Activated CD4-positive, alpha-beta T cell treated with anti-CD3 and anti-CD28 coated beads for 4 hours (primary cell): ENCODE results near the gene ANXA2R.
"Not testable (repeated sequence)": the region's sequence is repeated elsewhere in the genome, so short reads cannot be mapped to it uniquely, and the experiment has no call there.

Experiments used
- DNase-seq, 2 donors: peaks; one replicate each; pipeline ENCODE4 v3.0.0-alpha.2; 2020

ANXA2R gene

DNA sequence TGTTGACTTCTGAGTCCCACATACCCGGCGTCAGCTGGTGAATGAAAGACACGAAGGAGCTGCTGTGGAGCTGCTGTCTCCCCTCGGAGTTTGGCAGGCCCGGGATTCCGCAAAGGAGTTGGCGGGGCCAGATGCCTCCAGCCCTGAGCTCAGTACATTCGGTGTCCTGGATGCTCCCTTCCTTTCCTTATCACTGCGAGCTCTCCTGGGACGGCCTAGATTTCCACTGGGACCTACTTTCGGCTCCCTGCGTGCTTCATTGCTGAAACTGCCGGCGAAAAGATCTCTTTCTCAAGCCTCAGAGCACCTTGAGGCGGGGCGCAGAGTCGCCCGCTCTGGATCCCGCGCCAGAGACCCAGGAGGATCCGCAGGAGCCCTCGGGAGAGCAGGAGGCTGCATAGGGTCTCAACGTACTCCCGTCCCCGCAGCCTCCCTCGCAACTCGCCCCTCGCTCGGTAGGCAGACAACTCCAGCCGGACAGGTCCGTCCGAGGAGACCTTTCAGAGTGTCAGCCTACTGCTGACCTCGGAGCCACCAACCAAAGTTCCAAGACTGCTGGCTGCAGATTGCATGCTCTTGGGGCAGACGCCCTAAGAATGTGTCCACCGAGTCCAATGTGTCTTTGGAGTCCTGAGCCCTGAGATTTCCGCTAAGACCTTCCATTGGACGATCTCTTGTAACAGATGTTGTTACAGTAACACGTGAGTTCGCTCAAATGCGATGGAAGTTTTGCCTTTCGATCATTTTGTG lies 6.1 kb downstream of the ANXA2R start:
- DNase-seq: no peak

DNA sequence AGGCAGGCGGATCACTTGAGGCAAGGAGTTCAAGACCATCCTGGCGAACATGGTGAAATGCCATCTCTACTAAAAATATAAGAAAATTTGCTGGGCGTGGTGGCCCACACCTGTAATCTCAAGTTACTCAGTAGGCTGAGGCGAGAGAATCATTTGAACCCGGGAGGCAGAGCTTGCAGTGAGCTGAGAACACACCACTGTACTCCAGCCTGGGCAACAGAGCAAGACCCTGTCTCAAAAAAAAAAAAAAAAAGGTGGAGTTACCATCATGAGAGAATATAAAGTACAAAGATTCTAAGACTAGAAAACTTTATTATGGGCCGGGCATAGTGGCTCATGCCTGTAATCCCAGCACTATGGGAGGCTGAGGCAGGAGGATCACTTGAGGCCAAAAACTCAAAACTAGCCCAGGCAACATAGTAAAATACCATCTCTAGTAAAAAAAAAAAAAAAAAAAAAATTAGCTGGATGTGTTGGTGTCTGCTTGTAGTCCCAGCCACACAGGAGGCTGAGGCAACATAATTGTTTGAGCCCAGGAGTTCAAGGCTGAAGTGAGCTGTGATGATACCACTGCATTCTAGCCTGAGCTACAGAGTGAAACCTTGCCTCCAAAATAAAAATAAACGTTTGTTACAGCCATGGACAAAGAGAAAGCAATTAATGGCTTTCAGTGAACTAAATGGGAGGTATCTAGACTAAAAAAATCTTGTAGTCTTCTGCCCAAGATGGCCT lies 12.9 kb downstream of the ANXA2R start:
- no peak for DNase-seq

DNA sequence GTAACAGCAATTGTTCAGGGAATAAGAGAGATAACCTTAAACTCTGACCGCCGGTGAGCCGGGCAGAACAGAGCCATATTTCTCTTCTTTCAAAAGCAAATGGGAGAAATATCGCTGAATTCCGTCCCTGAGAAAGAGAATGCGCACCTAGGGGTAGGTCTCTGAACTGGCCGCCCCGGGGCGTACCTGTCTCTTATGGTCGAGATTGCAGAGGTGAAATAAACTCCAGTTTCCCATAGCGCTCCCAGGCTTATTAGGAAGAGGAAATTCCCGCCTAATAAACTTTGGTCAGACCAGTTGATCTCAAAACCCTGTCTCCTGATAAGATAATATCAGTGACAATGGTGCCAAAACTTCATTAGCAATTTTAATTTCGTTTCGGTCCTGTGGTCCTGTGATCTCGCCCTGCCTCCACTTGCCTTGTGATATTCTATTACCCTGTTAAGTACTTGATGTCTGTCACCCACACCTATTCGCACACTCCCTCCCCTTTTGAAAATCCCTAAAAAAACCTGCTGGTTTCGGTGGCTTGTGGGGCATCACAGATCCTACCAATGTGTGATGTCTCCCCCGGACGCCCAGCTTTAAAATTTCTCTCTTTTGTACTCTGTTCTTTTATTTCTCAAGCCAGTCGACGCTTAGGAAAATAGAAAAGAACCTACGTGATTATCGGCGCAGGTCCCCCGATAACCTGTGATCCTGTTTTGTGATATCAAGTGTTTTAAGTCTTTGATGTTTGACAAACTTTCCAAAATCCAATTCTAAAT lies 14.8 kb downstream of the ANXA2R start:
- DNase-seq: not testable (repeated sequence)

DNA sequence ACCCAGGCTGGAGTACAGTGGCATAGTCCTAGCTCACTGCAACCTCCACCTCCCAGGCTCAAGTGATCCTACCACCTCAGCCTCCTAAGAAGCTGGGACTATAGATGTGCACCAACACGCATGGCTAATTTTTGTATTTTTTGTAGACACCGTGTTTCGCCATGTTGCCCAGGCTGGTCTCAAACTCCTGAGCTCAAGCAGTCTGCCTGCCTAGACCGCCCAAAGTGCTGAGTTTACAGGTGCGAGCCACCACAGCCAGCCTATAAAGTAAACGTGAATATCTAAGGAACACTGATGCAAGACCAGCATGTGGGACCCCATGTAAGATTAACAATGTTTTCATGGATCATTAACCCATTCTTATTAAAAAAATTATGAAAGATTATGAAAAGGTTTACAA lies 15.9 kb downstream of the ANXA2R start:
- DNase-seq: no peak

DNA sequence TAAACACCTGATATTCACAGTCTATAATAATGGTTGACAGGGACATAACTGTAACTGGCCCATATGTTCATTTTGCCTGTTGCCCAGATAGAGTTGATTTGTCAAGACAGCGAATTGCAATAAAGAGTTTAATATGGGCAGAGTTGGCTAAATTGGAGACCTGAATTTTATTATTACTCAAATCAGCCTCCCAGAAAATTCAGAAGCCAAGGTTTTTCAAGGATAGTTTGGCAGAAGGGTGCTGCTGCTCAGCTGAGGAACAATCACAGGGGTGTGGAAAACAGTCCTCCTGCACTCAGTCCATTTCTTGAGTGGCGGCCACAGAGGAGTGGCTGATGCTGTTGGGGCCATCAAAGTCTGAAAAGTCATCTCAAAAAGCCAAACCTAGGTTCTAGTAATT lies 19.0 kb downstream of the ANXA2R start:
- no peak for DNase-seq

DNA sequence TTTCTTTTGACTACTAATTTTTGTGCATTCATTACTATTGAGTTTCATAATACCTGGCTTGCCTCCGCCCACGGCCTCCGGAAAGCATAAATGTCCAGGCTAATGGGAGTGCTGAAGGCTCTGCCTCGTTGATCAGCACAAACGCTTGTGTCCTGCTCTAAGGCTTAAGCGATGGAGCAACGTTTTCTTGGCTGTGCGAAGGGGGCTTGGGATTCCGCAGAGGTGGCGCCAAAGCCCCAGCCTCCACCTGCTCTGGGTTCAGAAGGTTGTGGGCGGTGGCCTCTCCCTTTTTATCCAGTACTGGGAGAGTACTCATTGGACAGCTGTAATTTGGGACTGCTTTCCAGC lies 19.7 kb downstream of the ANXA2R start:
- DNase-seq: peak in 1 of 2 donors; percentile 38

DNA sequence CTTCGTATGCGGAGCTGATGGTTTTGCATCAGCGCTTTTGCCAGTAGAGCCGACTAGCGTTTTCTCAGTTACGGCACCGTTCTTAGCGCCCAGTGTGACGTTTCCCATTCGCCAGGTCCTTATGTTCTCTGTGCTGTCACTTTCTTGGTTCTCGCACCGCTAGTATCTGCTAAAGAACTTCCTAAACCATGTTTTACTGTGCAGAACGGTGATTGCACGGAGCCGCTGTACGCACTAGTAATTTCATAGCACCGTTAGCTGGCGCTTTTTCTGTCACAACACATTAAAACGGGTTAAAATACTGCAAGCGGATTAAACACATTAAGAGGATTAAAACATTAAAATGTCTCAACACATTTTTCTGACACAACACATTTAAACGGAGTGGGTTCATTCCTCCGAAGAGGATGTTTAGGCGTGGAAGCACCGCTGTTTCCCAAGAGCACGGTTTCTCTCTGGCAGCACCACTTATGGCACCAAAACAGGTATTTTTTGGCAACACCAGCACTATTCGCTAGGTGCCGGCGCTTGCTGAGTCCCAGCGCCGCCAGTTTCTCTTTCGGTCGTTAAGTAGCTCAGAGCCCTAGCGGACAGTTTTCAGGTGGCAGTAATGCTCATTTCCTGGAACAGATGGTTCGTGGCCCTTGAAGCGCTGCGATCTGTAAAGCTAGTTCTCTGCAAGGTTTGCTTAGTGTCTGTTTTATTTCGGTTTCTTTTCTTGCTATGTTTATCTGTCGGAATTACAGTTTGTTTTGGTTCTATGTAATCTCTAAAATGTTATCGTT lies 20.3 kb downstream of the ANXA2R start:
- peak; percentile 81 to 84 for DNase-seq

DNA sequence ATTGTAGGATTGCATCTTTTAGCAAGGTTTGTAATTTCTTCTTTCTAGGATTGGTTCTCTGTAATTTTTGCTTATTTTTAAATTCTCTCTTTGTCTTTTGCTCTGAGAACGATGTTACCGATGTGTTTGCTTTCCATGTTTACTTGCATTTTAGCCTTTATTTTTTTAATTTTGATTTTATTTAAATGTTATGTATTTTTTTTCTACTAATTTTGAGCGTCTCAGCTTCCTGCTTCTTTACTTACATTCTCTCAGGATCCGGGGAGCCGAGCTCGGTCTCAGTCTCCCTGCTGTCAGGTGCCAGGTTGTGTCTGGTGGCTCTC lies 20.9 kb downstream of the ANXA2R start:
- DNase-seq: no peak

DNA sequence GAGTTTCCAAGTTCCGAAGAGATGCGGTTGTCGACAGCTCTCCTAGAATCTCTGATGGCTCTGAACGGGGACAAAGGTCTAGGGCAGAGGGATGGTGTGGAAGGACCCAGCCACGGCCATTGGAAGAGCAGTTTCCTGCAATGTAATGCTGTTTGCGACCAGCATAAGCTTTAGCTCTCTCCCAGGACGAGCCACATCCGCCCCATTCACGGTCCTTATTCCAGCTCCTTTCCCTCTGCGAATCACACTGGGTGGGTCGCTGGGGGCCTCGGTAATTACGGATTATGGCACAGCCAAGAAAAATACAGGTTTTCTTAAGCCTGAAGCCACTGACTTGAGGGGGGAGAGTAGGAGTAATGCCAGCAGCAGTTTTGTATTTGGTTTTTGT lies 22.7 kb downstream of the ANXA2R start:
- no peak for DNase-seq

DNA sequence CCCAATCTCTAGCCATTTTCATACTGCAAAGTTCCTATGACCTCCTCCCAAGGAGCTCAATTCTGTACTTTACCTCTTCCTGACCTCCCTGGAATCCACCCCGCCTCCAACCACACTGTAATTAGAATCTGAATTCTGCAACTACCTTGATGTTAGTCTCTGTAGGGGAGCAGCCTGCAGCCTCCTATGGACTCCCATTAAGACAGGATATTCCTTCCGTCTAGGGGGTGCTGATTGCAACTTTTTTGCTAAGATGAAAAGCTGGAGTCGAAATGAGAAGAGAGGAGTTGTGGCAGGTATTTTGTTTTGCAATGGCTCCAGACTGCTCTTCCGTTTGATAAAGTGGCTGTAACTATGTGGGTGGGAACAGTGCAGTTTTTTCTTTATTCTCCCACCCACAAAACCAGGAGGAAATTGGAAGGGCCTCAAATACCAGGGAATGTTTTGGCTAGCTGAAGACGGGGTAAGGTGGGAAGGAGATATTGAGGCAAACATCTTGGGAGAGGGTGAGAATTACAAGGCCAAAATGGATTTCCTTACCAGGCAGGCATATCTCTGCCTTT lies 23.8 kb downstream of the ANXA2R start:
- DNase-seq: no peak

DNA sequence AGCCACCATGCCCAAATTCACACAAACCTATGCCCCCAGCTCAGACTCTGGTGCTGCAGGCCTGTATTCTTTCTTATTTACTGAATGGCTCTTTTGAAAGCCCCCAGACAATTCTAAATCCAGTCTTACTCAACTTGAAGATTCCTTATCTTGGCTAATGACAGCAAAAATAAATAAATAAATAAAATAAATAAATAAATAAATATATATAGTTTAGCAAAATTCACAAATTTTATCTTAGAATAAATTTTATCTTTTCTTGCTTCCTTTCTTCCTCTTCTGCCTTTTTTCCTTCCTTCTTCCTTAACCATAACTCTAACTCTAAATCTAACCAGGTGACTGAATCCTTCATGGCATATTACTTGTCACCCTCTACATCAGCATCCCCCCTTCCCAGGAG lies 25.6 kb downstream of the ANXA2R start:
- no peak for DNase-seq

DNA sequence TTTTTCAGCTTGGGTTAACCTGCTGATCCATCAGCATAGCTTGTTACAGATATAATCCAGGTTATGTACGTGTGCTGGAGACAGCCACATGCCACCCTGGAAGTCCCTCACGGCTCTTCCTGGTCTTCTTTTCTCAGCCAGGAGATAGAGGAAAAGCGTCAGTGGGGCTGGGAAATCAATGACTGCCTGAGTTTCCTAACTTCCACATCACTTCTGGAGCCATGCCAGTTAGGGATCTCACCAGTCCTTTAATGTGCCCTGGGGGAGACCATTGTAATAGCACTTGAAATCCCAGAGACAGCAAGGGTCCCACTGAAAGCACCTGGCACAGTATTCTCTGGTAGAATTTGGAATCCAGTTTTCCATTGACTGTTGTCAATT lies 29.2 kb downstream of the ANXA2R start:
- no peak for DNase-seq

DNA sequence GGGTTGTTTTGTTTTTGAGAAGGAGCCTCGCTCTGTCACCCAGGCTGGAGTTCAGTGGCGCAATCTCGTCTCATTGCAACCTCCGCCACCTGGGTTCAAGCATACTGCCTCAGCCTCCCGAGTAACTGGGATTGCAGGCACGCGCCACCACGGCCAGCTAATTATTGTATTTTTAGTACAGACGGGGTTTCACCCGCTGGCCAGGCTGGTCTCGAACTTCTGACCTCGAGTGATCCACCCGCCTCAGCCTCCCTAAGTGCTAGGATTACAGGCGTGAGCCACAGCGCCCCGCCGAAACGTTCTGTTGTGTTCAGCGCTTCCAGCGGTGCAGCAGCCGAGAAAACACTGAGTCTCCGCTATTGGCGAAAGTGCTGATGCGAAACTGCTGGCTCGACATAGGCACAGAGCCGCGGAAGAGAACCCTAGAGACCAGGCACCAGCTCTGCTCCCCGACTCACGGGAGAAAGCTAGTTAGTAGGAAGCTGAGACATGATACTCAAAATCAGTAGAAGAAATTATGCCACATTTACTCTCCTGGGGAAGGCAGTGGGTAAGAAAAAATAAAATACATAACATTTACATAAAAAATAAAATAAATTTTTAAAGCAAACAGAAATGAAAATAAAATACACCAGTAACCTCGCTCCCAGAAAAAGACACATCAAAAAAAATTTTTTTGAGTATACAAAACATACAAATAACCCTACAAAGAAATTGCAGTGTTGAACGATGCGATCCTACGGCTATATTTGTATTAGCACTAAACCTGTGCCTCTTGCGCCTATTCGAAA lies 31.6 kb downstream of the ANXA2R start:
- DNase-seq: peak; percentile 91 to 96

DNA sequence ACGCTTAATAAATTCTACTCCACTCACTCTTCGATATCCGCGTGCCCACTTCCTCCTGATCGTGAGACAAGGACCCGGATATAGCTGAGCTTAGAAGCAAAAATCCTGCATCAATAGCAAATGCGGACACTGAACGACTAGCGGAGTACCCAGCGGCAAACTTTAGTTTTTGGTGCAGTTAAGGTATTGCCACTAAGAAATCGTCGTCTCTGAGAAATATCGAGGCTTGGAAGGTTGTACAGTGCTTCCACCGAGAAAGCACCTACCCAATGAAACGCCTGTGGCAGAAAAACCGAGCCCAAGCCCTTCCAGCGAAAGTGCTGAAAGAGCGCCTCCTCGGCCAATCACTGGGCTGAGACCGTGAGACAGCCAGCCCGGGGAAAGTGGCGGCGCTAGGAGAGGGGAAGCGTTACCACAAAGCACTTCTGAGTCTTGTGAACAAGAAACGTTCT lies 32.2 kb downstream of the ANXA2R start:
- DNase-seq: peak; percentile 73 to 78

DNA sequence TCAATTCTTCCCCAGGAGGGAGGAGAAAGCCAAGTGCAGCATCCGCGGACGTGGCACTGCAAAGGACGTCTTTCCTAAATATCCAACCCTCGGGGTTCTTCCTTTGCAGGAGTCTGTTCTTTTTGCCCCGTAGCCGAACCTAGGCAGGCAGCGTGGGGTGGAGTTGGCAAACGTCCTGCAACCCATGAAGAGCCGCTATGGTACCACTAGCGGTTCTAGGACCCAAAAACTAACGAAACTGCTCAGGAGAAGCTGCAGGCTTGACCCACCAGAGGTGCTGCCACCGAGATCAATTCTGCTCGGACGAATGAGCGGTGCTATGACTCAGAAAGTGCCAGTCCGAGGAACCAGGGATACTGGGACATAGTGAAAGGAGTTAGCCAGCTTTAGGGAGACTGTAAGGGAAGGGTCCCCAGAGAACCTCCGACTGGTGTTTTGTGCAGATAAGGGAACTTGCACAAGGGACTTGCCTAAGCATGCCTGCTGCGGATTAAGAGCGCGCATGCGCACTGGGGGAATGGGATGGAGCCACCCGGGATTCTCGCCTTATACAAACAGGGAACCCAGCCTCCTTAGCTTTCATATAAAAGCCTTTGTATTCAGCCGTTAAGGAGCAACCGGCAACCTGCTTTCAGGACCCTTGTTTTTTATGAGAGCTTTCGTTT lies 32.7 kb downstream of the ANXA2R start:
- peak; percentile 73 to 77 for DNase-seq

DNA sequence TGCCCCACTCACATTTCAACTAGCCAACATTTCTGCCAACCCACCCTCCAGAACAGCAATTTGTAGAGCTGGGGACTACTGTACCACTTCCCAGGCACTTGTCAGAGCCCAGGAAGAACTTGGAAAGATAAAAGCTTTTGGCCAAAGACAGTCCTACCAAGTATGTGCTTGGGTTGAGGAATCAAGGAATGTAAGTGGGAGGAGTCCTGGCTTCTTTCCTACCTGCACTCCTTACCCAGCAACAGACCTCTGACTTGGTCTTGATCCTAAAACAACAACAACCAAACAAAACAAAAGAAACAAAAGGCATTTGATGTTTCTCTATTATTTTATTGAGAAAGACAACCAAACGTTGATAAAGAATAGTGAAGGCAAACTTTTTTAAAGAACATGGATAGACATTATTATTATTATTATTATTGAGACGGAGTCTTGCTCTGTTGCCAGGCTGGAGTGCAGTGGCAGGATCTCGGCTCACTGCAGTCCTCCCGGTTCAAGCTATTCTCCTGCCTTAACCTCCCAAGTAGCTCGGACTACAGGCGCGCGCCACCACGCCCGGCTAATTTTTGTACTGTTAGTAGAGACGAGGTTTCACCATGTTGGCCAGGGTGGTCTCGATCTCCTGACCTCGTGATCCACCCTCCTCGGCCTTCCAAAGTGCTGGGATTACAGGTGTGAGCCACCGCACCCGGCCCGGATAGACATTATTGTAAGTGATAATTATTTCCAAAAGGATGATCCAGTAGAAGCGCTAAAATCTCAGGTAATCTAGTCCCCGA lies 33.5 kb downstream of the ANXA2R start:
- no peak for DNase-seq

DNA sequence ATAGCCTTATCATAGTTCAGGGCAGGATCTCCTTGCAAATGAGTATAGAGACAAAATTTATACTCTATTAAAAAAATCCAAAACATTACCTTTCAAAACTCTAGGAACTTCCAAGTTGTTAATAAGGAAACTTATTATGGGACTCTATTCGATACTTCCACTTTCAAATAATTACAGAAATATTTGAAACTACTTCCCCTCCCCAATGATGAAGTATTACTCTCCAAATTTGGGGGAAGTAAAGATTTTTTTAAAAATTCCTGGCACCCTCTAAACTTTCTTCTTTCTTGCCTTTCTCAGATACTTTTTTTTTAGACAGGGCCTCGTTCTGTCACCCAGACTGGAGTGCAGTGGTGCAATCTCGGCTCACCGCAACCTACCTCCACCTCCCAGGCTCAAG lies 35.1 kb downstream of the ANXA2R start:
- DNase-seq: no peak

DNA sequence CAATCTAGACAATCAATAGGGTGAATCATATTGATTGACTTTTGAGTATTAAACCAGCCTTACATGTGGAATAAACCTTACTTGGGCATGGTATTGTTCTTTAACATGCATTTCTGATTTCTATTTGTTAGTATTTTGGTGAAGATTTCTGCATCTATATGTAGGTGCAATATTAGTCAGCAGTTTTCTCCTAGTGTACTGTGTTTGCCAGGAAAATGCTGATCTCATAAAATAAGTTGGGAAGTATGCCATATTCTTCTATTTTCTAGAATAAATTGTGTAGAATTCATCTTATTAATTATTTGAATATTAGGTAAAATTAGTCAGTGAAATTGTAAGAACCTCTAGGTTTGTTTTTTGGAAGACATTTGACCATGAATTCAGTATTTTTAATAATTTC lies 38.4 kb downstream of the ANXA2R start:
- no peak for DNase-seq

DNA sequence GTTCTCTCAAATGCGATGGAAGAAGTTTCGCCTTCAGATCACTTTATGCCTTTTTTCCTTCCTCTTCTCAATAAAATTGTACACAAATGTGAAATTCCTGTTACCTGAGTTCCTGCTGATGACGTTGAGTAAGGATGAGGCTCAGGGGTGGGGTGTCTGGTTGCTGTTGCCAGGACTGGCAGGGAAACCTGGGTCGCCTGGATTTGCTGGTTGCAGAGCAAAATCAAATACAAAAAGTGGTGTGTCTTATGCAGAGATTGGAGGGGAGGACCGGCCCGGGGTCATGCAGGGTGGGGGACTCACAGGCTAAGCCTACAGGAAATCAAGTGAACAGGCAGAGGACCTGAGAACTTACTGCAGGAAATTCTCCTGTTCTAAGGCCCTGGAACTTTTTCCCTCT lies 39.2 kb downstream of the ANXA2R start:
- DNase-seq: no peak

DNA sequence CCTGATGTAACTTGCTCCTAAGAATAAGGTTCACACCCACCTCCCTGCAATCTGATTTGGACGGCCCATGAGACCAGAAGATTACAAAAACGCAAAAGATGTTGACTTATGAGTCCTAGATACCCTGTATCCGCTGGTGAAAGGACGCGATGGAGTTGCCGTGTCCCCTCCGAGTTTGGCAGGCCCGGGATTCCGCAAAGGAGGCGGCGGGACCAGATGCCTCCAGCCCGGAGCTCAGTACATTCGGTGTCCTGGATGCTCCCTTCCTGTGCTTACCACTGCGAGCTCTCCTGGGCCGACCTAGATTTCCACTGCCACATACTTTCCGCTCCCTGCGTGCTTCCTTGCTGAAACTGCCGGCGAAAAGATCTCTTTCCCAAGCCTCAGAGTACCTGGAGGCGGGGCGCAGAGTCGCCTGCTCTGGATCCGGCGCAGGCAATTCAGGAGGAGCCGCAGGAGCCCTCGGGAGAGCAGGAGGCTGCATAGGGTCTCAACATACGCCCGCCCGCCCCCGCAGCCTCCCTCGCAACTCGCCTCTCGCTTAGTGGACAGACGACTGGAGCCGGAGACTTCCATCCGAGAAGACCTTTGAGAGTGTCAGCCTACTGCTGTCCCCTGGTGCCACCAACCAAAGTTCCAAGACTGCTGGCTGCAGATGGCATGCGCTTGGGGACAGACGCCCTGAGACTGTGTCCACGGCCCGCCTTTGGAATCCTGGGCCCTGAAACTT lies 39.8 kb downstream of the ANXA2R start:
- DNase-seq: no peak
